ENCODE data around the gene TBC1D25.

GRCh38 chrX:48560681-48561080 lies 21.2 kb downstream of the TBC1D25 start:
- TF ChIP-seq CREB1 (IDR thresholded peaks at IDR 0.05; ENCODE audit: low read depth): no peak
- no peak for TF ChIP-seq USF1 (IDR thresholded peaks at IDR 0.05)
